Brain pericyte (primary cell): ENCODE results near the gene NUCKS1.
"Not testable (repeated sequence)": the region's sequence is repeated elsewhere in the genome, so short reads cannot be mapped to it uniquely, and the experiment has no call there.

Experiments used
- DNase-seq: peaks from one replicate; pipeline ENCODE4 v3.0.0-alpha.2; 2012; ENCODE audit warnings: low read depth, low spot score

Gene NUCKS1

DNA sequence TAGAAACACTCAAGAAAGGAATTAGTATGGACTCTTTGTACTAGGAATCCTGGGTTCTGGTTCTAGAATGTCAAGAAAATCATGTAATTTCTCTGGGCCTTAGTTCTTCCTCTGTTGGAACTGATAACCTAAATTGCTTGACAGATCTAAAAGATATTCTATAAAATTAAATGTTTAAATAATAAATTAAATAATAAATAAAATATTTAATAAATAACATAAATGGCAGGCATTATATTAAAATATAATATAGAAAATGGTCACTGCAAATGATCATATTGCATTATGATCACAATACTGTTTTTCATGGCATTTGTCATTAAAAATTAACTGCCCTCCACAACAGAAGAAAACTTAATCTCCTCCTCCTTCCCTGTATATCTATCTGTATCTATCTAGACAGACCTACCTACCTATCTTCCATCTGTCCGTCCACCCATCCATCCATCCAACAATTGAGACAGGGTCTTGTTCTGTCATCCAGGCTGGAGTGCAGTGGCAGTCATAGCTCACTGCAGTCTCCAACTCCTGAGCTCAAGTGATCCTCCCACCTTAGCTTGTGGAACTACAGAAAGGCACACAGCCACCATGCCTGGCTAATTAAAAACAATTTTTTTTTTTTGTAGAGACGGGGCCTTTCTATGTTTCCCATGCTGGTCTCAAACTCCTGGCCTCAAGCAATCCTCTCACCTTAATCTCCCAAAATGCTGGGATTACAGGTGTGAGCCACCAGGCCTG lies 16.4 kb downstream of the NUCKS1 start:
- DNase-seq, result no peak

DNA sequence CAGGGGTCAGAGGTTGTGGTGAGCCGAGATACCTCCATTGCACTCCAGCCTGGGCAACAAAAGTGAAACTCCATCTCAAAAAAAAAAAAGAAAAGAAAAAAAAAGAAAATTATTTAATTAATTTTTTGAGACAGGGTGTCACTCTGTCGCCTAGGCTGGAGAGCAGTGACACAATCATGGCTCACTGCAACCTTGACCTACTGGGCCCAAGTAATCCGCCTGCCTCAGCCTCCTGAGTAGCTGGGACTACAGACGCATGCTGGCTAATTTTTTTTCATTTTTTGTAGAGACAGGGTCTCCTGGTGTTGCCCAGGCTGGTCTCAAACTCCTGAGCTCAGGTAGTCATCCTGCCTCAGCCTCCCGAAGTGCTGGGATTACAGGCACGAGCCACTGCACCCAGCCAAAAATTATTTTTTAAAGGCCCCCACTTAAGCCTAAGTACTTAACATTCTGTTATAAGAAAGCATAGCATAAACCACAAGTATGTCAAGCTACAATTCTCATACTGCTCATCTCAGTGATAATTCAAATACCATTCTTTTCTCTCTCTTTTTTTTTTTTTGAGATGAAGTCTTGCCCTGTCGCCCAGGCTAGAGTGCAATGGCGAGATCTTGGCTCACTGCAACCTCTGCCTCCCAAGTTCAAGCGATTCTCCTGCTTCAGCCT lies 19.9 kb downstream of the NUCKS1 start:
- no peak for DNase-seq

DNA sequence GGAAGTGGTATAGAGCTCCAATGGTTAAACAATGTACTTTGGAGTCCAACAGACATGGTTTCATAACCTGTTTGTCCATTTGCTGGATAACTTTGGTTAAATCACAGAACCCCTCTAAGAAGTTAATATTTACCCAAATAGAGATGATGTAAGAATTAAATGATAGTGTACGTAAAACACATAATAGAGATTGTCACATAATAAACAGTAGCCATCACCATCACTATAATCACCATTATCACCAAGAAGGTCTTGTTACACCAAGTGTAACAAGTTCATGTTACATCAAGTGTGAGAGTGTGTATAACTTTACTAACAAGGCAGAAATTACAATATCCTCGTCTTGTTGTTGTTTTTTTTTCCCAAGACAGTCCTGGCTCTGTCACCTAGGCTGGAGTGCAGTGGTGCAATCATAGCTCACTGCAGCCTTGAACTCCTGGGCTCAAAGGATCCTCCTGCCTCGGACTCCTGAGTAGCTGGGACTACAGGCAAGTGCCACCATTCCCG lies 23.3 kb downstream of the NUCKS1 start:
- DNase-seq, result no peak

DNA sequence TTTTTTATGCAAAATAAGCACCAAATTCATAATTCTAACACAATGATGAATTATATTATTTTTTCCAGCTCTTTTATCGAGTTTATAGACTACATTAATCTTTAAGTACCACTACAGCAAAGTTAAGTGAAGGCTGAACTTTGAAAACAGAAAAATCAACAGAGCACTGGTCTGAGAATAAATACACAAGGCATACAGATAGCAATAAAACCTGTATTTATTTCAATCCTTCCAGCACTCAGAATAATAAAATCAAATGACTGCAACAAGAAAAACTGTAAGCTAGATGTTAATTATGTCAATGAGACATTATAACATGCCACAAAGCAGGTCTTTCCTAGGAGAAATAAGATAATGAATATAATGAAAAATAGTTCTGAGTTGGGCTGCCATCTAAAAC lies 24.5 kb downstream of the NUCKS1 start:
- DNase-seq, result no peak

DNA sequence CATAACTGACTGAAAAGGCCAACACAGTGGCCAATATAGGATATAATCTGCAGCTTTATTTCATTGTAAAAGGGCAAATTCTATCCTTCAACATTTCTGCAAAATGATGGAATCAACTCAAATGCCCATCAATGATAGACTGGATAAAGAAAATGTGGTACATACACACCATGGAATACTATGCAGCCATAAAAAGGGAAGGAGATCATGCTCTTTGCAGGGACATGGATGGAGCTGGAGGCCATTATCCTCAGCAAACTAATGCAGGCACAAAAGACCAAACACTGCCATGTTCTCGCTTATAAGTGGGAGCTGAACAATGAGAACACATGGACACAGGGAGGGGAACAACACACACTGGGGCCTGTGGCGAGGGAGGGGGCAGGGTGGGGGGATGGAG lies 29.2 kb downstream of the NUCKS1 start:
- not testable (repeated sequence) for DNase-seq

DNA sequence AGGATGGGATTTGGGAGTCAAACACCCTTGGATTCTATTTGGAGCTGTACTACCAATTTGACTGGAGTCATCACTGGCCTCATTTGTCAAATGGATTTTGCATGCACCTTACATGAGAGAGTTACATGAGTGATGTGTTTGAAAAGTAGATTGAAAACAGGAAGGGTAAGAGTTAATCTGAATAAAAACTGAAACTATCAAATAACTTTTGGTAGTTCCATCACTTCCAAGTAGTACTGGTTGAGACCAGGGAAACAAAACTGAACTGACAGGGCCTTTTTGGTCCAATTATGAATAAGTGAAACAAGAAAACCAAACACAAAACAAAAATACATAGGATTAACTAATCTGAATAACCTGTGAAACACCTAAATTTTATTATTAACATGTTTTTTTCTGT lies 30.2 kb downstream of the NUCKS1 start:
- no peak for DNase-seq

DNA sequence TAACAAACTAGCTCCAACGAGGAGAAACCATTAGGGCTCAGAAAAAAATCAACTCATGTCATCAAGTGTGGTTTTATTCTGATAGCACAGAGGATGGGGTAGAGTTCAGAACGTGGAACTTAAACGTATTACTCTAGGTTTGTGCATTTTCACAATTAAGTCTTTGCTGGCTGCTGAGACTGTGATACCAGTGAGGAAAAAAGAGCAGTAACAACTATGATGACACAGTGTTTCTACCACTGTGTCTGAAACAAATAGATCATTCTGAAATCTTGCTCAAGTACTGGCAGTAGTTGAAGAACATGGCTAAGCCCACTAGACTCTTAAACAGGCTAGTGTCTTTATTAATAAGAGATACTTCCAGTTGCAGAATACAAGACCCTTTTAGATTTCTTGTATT lies 31.0 kb downstream of the NUCKS1 start:
- DNase-seq, result no peak

DNA sequence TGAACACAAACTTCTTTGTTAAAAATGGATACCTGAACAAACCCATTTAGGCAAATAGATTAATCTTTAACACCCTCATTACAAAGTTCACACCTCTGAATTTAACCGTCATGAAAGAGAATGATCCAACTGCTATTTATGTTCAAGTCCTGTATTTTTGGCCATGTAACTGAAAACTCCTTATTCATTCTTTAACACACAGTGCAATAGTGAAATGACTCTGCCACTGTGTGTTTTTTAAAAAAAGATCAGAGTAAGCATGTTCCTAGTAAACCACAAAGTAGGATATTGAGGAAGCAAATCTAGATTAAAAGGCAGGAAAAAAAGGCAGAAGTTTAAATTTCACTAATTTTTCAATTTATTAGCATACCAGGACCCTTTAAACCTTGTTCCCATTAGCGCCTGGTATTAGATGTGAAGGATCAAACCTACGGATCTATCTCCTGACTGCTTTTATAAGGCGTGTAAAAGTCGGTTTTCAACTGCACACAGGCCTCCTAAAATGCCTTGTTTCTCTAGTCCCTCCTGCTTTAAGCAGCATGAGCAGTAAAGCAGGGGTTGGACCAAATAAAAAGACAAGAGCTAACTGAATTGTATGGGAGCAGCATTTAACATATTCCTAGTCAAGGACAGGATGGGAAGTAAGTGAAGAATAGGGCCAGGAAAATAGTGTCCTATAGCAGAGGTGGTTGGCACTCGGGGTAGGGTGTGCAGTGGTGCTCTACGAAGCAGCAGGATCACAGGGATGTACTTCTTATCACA lies 33.4 kb downstream of the NUCKS1 start:
- no peak for DNase-seq

DNA sequence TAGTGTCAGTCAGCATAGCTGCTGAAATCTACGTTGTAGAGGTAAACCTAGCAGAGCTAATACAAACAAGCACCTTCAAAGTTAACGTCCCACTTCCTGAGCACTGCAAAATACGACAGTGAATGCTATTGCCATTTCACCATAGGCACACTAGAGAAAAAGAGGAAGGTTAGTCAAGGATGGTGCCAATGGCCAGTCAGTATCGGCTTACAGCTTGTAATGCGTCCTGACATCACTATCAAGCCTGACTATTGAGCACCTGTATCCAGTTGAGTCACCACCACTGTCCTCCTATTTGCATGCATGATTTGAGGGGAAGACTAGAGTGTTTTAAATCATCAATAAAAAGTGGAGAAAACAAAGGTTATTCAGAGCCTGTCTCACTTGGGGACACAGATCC lies 34.4 kb downstream of the NUCKS1 start:
- no peak for DNase-seq

DNA sequence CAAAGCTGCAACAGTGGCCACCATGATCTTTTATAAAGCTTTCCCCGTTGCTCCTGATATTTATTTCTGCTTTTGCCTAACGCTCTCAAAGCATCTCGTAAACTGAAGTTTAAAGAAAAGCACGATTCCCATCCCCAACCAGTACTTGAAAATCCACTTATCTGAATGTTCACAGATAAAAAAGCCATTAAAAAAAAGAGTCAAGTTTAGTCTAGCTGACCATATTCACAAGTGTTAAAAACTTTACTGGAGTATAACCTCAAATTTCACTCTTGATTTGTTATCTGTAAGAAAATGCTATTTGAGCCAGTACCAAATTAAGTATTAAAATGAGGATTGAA lies 35.1 kb downstream of the NUCKS1 start:
- DNase-seq, result no peak

DNA sequence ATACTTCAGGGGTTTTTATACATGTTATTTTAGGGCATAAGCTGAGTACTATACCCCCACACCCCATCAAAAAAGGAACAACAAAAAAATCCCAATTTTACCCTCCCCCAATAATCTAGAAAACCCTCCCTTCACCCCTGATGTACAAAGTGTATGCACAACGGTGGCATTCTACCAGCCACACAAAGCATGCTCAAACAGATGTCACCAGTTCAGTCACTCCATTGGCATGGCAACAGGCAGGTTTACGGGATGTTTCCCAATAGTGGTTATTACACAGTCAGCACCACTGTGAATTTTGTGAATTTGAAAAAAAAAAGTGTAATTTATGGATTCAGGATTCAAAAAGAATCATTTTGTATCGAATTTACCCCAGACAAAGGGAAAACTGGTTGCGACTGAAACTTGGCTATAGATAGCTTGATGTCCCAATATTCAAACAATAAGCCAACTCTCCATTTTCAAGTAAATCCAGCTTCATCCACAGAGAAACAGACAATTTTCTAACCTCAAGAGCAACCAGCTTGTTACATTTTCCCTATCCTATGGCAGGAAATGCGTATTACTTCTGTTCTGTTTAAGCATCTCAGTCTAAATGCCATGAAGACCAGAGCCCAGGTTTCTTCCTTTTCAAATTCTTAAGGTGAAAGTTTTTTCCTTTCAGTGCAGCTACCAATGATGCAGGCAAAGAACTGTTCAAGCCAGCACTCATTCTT lies 35.6 kb downstream of the NUCKS1 start:
- no peak for DNase-seq

DNA sequence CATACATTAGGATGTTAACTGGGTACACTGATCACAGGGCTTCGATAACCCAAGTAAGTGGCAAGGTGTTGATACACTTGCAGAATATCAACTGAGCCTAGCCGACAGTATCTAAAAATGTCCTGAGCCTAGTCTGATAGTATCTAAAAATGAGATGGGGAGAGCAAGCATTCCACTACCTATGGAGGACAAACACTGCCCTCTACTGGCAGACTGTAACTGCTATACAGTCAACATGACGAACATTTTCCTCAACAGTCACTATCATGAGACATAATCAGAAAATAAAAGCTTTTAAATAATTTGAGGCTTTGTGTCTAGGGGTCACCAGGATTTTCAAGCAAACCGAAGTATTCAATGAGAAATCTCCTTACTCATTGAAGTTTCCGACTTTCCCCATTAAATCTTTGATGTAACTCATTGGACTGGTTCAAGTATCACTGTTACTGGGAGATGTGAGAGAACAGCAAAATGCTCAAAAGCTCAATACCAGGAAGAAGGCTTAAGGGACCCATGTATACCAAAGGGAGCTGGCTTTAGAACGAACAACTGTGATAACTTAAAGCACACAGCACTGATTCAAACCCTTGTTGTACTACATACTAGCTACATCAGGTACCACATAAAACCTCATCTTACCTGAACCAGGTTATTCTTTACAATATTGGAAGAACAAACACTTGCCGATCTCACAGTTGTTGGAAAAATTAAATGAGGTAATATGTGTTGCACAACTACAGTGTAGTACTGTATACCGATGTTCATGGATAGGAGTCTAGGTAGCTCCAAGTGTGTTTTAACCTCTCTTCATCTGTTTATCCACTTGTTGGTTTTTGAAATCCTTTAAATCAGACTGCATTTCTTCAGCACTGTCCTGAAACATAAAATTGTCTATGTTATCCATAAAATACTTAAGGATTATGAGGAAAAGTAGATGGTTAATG lies 38.6 kb downstream of the NUCKS1 start:
- DNase-seq, result peak; percentile 33

DNA sequence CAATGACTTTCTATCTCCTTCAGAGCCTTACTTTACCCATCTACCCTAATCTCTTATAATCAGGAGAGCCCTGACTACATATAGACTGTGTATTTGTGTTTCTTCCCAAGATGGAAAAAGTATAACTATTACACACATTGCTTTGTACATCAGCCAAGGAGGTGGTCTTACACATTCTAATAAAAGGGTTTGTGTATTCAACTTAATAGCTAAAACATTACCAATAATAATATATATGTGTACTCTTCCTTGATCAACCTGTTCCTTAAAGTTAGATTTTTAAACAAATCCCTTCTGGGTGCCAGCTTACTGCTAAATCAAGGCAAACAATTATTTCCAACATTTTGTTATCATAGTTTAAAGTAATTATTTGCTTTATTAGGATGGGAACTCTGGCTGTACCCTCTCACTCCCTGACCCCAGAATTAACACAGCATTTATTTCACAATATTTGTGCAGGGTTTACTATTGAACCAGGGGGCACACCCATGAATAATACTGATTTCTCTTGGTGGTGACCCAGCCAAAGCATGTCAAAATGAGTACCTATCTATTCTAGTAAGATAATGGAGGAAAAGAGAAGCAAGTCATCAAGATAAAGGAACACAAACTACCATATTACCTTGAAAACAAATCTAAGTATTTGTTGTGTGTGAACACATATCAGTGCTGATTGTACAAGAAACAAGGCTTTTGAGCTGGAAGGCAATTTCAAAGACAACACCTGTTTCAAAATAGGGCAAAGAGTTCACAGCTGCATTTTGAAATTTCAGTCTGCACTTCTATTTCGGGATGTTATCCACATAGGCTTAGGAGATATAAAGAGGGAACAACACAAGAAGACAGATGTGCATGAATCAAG lies 39.5 kb downstream of the NUCKS1 start:
- no peak for DNase-seq

DNA sequence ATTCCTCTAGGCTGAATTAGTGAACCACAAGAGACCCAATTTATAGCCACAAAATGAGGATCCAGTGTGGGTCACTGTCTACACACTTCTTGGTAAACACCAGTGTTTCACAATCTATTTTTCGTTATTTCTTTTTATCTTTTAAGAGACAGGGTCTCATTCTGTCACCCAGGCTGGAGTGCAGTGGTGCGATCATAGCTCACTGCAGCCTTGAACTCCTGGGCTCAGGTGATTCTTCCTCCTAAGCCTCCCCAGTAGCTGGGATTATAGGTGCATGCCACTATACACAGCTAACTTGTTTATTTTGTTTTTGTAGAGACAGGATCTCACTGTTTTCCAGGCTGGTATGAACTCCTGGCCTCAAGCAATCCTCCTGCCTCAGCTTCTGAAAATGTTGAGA lies 40.3 kb downstream of the NUCKS1 start:
- no peak for DNase-seq

DNA sequence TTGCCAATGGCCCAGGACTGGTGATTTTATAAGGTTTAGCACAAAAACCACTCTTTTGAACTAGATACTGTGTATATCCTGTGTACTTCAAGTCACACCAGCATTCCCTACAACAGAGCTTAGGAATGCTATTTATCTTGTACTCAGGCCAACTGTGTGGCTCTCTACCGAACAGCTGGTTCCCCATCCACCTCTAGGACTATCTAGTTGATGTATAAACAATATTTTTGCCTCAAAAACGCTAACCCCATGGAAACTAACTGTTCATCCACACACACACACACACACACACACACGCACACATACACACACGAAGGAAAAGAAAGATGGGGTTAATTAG lies 41.0 kb downstream of the NUCKS1 start:
- peak; percentile 45 for DNase-seq

DNA sequence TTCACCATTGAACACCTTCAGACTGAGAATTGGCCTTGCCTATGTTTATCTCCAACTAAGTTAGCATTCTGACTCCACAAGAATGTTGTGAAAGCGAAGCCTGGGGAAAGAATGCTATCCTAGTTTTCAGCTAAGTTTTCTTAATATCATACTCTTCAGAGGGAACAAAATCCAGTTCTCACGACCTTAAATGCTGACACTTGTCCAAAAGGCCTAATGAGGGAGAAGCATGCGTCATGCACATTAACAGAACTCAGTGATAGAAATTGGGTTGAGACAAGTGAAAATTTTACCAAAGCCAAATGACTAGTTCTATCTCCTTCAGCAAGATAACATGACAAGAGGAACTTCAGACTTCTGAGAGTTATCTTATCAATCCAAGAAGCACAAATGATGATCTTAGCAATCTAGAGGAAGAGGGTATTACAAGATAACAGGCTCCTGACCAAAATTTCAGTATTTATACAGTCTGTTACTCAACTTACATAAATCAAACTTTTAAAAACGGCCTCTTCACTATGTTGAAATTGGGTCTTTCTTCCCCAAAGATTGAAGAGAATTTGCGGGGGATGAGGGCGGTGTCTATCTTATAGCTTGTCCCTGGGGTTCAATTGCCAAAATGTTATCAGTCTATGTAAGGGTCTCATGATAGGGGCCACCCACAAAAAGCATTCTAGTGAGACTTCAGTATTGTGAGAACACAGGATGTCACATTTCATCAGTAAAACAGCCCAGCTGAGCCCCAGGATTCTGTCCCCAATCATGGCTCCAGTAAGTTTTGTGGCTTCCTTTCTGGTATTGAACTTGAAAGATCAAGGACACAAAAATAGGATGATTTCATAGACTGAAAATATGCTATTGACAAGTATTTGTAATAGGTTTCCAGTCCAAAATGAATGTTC lies 43.1 kb downstream of the NUCKS1 start:
- DNase-seq, result no peak

DNA sequence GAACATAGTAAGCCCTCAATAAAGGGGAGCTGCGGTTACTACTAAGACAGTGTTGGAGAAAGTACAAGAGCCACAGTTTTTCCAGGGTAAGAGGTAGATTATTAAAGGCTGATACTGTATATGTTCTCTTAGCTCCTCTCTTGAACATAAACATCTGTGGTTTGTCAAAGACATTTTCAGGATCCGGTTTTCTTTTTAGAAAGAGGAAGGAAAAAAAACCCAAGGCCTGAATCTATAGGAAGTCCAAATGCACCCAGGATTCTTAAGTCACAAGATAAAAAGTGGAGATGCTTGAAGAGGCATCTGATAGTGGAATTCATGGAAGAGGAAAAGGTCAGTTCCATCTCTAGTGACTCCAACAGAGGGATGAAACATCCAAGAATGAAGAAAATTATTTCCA lies 45.1 kb downstream of the NUCKS1 start:
- DNase-seq, result no peak

DNA sequence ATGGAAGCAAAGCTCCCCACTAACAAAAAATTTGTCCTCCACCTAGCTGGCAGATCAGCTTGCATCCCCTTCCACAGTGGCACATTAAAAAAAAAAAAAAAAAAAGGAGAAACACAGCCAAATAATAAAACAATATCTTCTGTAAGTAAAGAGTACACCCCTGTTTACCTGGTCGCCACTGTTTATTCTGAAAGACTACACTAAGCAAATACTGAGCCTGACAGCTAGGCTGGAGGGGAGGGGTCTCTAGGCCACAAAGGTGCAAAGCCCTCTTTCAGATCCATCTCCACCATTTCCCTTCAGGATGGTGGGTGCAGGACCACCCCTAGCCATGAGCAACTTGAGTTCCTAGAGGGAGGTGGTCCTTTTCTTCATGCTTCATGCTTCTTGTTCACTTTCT lies 46.9 kb downstream of the NUCKS1 start:
- DNase-seq, result no peak

DNA sequence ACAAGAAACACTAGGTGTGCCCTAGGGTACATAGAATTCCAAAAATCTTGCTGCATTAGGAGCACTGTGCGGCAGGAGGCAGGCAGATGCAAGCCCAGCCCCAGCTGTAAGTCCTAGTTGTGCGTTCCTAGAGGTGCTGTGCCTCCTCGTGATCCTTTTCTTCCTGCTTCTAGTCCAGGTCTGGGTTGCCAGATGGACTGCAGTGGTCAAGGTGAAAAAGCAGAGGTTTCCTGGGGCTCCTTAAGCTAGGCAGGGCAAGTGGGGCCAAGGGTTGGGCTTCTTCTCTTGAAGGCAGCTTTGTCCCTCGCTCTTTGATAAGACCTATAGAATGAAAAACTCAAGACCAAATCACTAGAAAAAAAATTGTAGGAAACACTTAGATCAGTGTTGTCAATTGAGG lies 48.1 kb downstream of the NUCKS1 start:
- DNase-seq, result no peak
